Stimulated activated CD4-positive, alpha-beta T cell treated with anti-CD3 and anti-CD28 coated beads, Interleukin-1b, Interleukin-23, amount 100 ng/mL, for 4 hours (primary cell): Measurements from ENCODE around the gene TAAR9.
A peak's percentile ranks its signal among the peaks of the same experiment; 100 is the strongest.

Experiments used
- DNase-seq, 2 donors: peaks; one replicate each; pipeline ENCODE4 v3.0.0-alpha.2; 2020; ENCODE audit warnings: low read depth in 2 of 2

TAAR9 gene, protein sequence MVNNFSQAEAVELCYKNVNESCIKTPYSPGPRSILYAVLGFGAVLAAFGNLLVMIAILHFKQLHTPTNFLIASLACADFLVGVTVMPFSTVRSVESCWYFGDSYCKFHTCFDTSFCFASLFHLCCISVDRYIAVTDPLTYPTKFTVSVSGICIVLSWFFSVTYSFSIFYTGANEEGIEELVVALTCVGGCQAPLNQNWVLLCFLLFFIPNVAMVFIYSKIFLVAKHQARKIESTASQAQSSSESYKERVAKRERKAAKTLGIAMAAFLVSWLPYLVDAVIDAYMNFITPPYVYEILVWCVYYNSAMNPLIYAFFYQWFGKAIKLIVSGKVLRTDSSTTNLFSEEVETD

DNA sequence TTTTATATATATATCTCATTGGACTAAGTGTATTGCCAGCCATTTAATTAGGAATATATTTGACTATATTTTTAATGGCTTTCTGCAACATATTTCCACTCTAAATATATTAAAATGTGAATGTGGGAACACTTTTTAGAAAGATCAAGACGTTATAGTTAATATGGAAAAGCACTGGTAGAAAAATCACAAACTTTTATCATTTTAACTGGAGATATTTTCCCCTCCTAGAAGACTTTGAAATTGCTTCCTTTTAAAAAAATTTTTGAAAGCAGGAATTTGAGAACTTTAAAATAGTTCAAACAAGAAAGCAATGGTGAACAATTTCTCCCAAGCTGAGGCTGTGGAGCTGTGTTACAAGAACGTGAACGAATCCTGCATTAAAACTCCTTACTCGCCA, at the start of gene TAAR9:
Gene TAAR9 (plus strand): TSS at position 301 of the 400 bp plus-strand sequence. CDS start 13 bp downstream, at position 314.
- DNase-seq: no peak

DNA sequence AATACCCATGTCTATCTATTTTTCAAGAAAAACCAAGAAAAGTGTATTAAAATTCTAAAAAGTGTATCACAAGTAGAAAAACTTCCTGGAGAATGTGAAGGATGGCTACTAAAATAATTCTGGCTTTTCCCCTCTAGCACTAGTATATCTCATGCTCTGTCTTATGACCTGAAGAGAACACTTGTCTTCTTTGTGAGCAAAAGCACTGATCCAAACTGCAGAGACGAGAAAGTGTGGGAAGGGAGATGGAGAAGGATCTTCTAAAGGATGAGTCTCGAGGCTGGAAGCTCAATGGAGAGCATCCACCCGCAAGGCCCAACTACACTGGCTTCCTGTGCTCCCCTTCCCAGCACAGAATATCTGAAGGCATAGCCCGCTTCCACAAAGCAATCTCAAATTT, 48.7 kb upstream of the TAAR9 start:
- no peak for DNase-seq

- DNase-seq: no peak
Measured at GRCh38 chr6:132490024-132490423, 48.1 kb upstream of the TAAR9 start.

DNA sequence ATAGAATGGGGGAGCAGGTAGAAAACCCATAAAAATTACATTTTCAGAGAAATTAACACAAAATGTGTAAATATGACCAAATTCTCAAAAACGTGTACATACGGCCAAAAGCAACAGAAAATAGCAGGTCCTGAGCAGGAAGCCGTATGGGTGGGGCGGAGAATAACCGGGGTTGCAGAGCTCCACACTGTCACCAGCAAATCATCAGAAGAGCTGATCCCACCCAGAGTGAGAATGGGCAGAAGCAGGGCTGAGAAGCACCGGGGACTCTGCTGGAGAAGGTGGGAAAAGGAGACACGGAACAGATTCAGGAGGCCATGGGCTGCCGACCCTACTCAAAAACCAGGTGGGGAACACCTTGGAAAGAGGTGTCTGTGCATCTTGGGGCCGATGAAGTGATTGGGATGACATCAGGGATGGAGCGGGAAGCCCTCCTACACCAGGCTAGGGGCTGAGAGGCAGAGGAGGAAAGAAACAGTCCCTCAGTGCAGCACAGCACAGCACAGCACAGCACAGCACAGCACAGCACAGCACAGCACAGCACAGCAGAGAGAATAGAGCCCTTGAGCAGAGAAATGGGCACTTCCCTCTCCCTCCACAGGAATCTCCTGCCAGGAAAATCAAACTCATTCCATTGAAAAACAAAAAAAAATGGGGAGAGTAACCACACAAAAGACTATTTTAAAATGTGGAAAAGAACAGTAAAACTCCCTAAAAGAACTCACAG, 47.4 kb upstream of the TAAR9 start:
- no peak for DNase-seq

- no peak for DNase-seq
Measured at GRCh38 chr6:132491303-132491702, 46.8 kb upstream of the TAAR9 start.

- no peak for DNase-seq
Measured at GRCh38 chr6:132491881-132492280, 46.2 kb upstream of the TAAR9 start.

- DNase-seq: no peak
Measured at GRCh38 chr6:132494954-132495353, 43.1 kb upstream of the TAAR9 start.

- DNase-seq: no peak
Measured at GRCh38 chr6:132495604-132496079, 42.4 kb upstream of the TAAR9 start.

DNA sequence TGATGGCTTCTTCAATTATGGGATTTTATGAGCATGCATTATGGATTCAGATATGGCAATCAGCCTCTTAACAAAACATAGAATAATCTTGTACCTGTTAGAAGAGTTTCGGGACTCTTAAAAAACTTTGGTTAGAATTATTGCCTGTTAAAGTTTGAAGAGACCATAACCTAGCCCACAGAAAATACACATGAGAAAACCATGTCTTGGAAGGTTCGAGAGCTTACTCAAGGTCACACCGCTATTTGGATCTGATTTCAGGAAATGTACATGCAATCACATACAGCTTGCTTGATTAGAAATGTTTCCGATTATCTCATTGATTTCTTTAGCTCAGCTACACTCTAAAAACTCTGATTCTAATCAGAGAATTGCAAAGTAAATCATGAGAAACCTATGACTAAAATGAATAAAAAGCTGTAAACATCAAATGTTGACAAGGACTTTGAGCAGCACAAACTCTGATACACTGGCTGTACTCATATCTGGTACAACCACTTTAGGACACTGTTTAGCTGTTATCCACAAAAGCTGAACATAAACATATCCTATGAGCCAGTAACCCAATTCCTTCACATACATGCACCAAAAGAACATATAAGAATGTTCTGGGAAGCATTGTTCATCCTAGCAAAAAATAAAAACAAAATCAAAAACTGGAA, 41.4 kb upstream of the TAAR9 start:
- DNase-seq: no peak

- DNase-seq: no peak
Measured at GRCh38 chr6:132498638-132499037, 39.4 kb upstream of the TAAR9 start.

DNA sequence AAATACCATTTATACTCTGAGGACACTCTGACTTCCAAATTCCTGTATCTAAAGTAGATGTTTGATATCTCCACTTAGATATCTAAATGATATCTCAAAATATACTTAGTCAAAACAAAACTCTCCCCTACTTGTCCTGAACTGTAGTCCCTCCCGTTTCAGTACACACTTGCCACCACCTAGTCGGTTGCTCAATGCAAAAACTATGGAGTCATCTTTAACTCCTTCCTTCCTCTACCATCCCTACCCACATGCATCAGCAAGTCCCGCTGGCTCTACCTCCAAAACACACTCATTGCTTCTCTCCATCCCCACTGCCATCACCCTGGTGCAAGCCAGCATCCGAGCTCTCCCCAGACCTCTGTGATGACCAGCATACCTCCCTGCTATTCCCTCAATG, 38.3 kb upstream of the TAAR9 start:
- no peak for DNase-seq

- DNase-seq: no peak
Measured at GRCh38 chr6:132504757-132505156, 33.3 kb upstream of the TAAR9 start.

DNA sequence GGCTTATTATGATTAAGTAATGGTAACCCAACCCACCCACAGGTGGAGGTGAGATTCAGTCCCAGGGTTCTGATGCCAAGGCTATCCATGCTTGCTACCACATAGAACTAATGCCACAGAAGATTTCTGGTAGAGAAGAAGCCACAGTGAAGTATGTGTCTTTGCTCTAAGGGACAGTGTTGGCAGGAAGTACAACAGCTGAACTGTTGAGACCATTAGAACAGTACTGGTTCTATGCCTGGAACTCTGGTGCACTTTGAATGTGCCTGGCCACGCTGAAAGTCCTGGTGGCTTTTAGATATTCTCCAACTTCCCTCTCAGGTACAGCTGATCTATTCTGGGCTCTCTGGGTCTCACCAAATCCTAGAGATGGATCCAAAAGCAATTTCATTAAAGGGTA, 32.9 kb upstream of the TAAR9 start:
- DNase-seq: no peak

GRCh38 chr6:132506461-132506860, 31.6 kb upstream of the TAAR9 start:
- no peak for DNase-seq

- DNase-seq: no peak
Measured at GRCh38 chr6:132506869-132507808, 30.9 kb upstream of the TAAR9 start.

GRCh38 chr6:132511210-132511830, 26.8 kb upstream of the TAAR9 start:
- DNase-seq: no peak

GRCh38 chr6:132511831-132512220, 26.3 kb upstream of the TAAR9 start:
- no peak for DNase-seq

DNA sequence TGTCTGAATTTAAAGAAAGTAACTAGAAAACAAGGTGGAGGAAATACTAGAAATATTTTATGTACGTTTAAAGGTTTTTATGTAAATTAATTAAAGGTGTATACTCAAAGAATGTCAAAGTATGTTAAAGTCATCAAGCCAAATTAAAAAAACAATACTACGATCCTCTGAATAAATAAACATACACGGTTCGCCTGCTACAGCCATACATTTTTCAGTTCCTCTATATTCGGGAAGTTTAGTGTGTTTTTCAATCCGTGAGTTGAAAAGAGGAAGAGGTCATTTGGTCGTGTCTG, 25.8 kb upstream of the TAAR9 start:
- no peak for DNase-seq

GRCh38 chr6:132512638-132513632, 25.1 kb upstream of the TAAR9 start, which contains the start of gene STX7:
TSS of gene STX7 (minus strand) at chr6:132513116. CDS start at chr6:132503530, 9,586 bp downstream.
- peak; percentile 77 to 79 for DNase-seq
